ENCODE measurements around the gene TNRC6A.
"Not testable (repeated sequence)": the region's sequence is repeated elsewhere in the genome, so short reads cannot be mapped to it uniquely, and the experiment has no call there.

The TNRC6A gene

DNA sequence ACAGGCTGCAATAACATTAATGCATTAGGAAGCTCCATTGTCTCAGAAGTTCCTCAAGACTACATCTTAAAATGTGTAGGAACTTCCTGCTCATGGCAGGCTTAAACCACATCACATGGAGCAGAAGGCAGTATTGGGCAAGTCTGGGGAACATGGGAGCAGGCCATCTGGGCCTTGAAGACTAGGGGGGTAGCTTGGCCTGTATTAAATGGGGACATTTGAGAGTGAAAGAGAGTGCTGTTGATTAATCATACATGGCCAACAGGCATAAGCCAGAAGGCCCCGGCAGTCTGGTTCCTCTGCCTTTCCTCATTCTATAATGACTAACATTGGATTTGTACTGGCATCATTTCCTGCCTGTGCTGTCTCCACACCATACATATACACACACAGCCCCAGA, 91.1 kb downstream of the TNRC6A start:
- DNase-seq = no peak

GRCh38 chr16:24821129-24821528, 91.7 kb downstream of the TNRC6A start:
- no peak for DNase-seq

DNA sequence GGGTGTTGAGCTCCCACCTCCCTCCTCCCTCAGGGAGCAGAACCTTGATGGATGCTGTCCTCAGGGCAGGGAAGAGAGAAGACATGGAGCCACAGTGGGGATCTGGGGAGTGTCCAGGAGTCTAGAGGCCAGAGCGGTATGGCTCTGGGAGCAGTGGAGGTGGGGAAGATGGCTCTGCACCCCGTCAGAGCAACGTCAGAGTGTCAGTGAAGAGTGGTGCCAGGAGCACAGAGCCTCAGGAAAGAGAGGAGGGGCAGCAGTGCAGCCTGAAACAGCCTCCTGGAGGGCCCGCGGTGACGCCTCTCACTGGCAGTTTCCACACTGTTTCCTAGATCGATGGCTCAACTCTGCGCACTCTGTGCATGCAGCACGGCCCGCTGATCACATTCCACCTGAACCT, 93.1 kb downstream of the TNRC6A start:
- no peak for DNase-seq

DNA sequence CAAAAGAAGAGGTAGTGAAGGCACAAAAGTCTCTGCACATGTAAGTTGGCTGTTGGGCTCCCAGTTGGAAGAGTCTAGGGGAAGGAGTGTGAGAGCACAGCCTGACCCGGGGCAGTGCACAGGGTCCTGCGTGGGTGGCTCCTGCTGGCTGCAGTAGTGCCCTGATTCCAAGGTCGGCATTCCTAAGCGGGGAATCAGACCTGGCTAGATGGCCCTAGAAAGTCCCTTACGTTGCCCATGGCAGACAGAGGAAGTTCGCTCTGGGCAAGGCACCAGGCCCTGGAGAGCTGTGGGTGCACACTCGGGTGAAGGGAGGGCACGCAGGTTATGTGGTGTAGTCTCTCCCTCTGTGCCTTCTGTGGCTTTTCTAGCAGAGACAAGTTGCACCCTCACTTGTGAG, 93.5 kb downstream of the TNRC6A start:
- DNase-seq = no peak

DNA sequence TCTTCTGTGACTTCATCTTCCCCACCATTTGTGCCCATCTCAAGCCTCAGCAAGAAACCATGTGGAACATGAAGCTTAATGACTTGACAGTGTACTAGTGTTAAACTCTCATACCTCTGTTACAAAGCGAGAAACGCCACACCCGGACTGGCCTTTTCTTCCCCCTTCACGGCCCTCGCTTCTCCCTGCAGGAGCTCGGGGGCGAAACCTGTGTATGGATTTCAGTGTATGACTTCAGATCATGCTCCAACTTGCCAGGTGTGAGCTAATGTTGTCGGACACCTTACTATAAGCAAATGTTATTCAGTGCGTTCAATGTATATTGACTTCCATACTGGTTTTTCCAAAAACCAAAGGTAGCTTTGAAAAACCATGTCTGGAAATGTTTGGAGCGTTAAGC, 96.2 kb downstream of the TNRC6A start:
- DNase-seq = no peak

DNA sequence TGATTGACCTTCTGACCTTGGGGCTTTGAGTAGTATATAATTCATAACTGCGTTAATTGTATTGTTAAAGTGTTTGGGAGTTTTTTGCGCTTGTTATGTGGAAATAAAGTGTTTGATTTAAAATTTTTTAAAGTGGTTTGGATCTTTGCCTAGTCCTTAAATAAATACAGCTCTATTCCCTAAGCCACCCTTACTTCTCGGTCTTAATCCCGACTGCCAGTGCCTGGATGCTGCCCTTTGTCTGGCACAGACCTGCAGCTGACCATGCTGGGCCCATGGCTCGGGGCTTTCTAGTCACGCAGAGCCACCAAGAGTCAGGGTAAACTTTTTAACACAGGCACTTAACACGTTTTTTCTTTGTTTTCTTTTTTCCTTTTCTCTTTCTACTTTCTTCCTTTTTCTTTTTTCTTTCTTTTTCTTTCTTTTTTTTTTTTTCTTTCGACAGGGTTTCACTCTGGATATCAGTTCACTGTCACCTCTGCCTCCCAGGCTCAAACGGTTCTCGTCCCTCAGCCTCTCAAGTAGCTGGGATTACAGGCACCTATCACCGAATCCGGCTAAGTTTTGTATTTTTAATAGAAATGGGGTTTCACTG, 96.7 kb downstream of the TNRC6A start:
- DNase-seq = no peak

GRCh38 chr16:24826817-24827566, 97.5 kb downstream of the TNRC6A start:
- DNase-seq = no peak

- DNase-seq = no peak
Measured at GRCh38 chr16:24829153-24829552, 99.7 kb downstream of the TNRC6A start.

GRCh38 chr16:24833352-24833751, 103.9 kb downstream of the TNRC6A start:
- DNase-seq = no peak

DNA sequence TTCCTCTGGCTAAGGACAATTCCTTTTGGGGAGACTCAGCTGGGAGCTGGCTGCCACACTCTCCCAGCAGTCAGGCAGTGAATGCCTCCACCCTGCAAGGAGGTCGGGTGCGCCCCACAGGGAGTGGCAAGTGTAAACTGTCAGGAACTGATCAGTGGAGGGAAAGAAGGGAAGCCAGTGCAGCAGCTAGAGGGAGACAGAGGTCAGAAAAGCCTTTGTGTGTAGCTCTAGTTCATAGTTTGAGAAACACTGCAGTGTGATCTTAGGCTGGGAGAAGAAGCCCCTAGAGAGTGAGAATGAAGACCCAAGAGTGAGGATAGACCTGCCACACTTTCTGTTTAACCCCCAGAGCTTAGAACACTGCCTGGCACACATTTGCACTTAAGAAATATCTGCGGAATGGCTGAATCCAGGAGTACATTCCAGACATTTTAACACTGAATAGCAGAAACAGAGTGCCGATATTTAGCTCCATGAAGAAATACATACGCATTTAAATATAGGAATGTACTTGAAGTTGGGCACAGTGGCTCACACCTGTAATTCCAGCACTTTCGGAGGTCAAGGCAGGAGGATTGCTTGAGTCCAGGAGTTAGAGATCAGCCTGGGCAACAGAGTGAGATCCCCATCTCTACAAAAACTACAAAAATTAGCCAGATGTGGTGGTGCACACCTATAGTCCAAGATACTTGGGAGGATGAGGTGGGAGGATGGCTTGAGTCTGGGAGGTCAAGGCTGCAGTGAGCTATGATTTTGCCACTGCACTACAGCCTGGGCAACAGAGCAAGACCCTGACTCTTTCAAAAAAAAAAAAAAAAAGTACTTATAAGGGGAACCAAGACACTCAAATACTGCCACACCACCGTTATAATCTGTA, 105.2 kb downstream of the TNRC6A start:
- no peak for DNase-seq

- DNase-seq = no peak
Measured at GRCh38 chr16:24836836-24837235, 107.4 kb downstream of the TNRC6A start.

- no peak for DNase-seq
Measured at GRCh38 chr16:24837969-24838368, 108.5 kb downstream of the TNRC6A start.

- DNase-seq = no peak
Measured at GRCh38 chr16:24838554-24839266, 109.3 kb downstream of the TNRC6A start.

GRCh38 chr16:24839347-24839972, 110.0 kb downstream of the TNRC6A start:
- DNase-seq = no peak

DNA sequence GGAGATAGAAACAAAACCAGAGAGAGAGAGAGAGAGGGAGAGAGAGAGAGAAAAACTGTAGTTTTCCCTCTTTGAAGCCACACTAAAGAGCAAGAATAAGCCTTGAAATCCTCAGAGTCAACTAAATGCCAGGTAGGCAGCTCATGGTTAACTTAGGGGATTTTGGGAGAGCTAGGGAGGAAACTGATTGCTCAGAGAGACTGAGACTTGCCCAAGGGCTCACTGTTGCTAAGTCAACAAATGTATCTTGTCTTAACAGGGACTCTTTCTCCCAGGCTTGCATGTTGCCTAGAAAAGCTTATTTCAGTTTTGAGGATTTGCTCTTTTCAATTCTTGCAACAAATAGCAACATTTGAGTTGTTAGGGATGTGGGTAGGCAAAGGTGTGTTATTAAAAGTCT, 111.8 kb downstream of the TNRC6A start:
- DNase-seq = no peak

DNA sequence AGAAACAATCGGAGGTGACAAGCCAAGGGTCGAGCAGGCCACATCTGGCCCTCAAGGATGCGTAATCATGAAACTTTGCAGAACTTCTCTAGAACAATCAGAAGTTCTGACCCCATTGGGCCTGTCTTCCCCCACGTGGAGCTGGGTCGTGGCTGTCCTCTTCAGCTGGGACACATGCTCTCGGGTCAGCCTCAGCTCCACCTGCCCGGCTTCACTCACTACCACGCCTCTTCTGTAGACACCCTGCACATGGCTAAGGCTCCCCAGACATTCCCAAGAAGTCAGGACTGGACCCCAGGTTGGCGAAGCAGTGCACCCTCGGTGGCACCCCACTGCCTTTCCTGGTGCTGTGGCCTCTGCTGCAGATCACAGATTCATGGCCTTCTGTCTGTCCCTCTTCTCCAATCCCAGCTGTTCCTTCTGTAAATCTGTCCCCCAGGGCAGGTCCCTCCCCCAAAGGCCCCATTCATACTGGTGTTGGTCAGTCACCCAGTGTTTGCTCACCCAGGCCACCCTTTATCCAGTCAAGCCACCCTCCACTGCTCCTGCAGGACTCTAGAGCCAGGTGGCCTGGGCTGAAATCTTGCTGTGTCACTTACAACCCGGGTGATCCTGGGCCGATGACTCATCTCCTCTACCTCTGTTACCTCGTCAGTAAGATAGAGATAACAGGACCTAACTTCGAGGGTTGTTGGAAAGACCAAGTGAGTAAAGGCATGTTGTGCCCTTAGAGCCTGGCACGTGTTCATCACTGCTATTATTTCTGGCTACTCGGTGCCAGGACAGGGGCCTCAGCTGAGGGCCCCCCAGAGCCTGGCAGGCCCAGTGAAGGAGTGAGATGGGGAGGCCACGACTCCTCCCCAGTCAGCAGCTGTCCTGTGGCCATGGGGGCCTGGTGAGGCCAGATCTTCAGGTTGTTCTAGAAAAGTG, 114.9 kb downstream of the TNRC6A start:
- DNase-seq = no peak

DNA sequence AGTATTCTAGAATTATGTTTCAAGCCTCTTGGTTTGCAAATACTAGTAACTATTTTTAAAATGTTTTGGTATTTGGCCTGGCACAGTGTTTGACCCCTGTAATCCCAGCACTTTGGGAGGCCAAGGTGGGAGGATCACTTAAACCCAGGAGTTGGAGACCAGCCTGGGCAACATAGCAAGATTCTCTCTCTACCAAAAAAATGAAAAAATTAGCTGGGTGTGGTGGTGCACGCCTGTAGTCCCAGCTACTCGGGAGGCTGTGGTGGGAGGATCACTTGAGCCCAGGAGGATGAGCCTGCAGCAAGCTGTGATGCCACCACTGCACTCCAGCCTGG, 115.5 kb downstream of the TNRC6A start:
- DNase-seq = not testable (repeated sequence)

DNA sequence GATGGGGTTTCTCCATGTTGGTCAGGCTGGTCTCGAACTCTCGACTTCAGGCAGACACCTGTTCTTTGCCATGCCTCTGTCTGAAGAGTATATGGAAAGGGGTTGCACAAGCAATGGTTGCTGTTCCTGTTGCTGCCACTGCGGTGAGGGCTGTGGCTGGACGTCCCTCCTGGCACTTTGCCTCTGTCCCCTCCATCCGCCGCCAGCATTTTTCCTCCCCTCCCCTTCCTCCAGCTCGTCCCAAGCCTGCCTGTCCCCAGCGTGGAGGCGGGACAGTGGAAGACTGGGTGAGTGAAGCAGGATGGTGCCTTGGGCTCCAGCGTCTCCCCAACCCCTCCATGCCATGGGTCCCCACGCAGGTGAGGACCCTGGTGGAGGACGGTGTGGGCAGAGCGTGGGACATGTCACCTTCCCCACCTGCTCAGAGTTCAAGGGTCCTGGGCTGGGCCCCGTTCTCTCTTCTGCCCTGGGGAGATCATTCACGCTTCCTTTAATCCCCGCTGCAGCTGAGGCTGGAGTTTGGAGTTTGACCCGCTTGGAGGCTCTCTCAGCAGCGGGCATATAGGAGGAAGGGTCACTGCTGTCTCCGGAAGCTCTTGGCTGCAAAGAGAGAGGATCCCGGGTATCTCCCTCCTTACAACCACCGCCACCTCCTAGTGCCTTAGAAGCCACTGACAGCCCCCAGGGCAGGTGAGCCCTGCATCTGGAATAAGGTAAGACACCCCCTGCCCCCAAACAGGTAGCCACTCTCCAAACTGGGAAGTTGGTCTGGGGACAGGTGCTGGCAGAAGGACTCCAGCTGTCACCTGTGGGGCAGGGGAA, 116.5 kb downstream of the TNRC6A start, which contains the start of gene SLC5A11:
SLC5A11 (plus strand) TSS at position 238 of the 822 bp plus-strand sequence. CDS start 12,681 bp downstream, outside the sequence.
- no peak for DNase-seq

GRCh38 chr16:24846548-24847357, 117.3 kb downstream of the TNRC6A start:
- DNase-seq = no peak

GRCh38 chr16:24847358-24847664, 117.9 kb downstream of the TNRC6A start:
- DNase-seq = no peak

Measured in GOT3 (cell line).